Prostate gland (tissue), 2 donors: ENCODE results near the gene SEPTIN6. TPM values are rescaled to one million over a fixed set of nuclear protein-coding genes. Genes with fewer than 3 reads are reported as not detected.

Source experiments
- DNase-seq: peaks from one replicate; pipeline ENCODE4 v3.0.0-alpha.2; 2019; ENCODE audit warnings: low spot score
- H3K27ac ChIP-seq, 2 donors: fragments of 200-600 bp; sonication (generic); 2 replicates each; pipeline ENCODE4 v1.5.1; 2017 to 2019
- H3K27me3 ChIP-seq: fragments of 200-600 bp; sonication (generic); replicated peaks from 2 replicates; pipeline ENCODE4 v1.5.1; 2019; ENCODE audit not compliant: insufficient read depth
- H3K36me3 ChIP-seq, 2 donors: fragments of 200-600 bp; sonication (generic); 1 replicate in 1 of 2; 2 replicates in 1 of 2; pipeline versions ENCODE4 v1.5.1 to v1.8.1; 2017 to 2019
- H3K4me1 ChIP-seq: fragments of 200-600 bp; sonication (generic); replicated peaks from 2 replicates; pipeline ENCODE4 v1.5.1; 2019
- H3K4me3 ChIP-seq, 2 donors: fragments of 200-600 bp; sonication (generic); 2 replicates each; pipeline ENCODE4 v1.5.1; 2017 to 2019
- H3K9me3 ChIP-seq: fragments of 200-600 bp; sonication (generic); 2 replicates; pipeline ENCODE4 v1.5.1; 2017
- POLR2A ChIP-seq: fragments of 450-650 bp; IDR thresholded peaks from one replicate; pipeline ENCODE4 v1.6.1; 2016; ENCODE audit warnings: antibody characterized with exemption, mild to moderate bottlenecking
- POLR2AphosphoS5 ChIP-seq: sonication (generic); formaldehyde crosslinking; IDR thresholded peaks from one replicate; pipeline ENCODE4 v1.6.1; 2017; ENCODE audit warnings: antibody characterized with exemption
- WGBS: methylation state at CpG from one replicate; pipeline ENCODE4 v1.1.5; 2018; 5-methylcytosine and 5-hydroxymethylcytosine counted together
- intact Hi-C: fragments of 100-400 bp; cut with DNase I; formaldehyde crosslinking; loops from one replicate; pipeline ENCODE4 v1.14.2; 2022
- total RNA-seq, 2 donors: library from RNA; depleted of rRNA; stranded (reverse); fragments of >200 nt; gene quantifications; one replicate each; pipeline ENCODE4 v1.1.0, GENCODE V29; 2016
- TF ChIP-seq, protein P1 (sequence below), 4 experiments: fragments of 200-600 bp in 2 of 4; fragments of 450-650 bp in 2 of 4; sonication (generic) in 2 of 4; IDR thresholded peaks; 1 replicate in 3 of 4; 2 replicates in 1 of 4; pipeline ENCODE4 v1.5.1; 2016 to 2019; ENCODE audit warnings: antibody characterized with exemption in 4 of 4, mild to moderate bottlenecking in 2 of 4, moderate library complexity in 2 of 4

The SEPTIN6 gene
- total RNA-seq, 2 donors from 2014 or later: 20.5 to 175 TPM

DNA sequence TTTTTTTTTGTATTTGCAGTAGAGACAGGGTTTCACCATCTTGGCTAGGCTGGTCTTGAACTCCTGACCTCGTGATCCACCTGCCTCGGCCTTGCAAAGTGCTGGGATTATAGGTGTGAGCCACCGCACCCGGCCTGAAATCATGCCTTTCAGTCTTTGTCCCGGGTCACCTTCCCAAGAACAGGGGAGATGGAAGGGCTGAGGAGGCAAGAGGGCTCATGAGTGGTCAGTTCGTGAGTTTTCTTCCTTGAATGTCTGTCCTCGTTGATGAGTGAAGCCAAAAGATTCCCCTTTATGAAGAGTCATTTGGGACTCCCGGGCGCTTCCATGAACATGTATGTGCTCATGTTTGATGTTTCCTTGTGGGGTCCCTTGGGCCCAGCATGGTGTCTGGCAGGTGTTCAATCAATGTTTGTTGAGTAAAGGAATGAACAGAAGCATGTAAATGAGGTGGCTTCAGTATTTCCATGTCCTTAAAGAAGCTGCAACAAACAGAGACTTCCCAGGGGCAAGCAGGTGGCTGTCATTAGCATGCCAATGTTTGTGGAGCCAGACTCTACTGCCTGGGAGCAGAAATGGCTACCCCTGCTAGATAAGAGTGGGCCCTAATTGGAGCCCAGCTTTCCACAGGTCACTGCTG lies 3.4 kb upstream of the SEPTIN6 start:
- WGBS: 70% methylated on average over 8 of the region's 9 CpGs
- intact Hi-C loops: no loop called here
- Histone ChIP-seq H3K4me1 (no peaks in the 10 kb centered on the region), H3K4me3 (no peak overlapping the region), H3K9me3 (no peaks in the 10 kb centered on the region), H3K27me3 (no peaks in the 10 kb centered on the region), H3K36me3 (no peaks in the 10 kb centered on the region), H3K27ac (no peak overlapping the region)
- TF ChIP-seq POLR2AphosphoS5 (no peak), POLR2A (no peak)
- TF ChIP-seq, protein P1, sequence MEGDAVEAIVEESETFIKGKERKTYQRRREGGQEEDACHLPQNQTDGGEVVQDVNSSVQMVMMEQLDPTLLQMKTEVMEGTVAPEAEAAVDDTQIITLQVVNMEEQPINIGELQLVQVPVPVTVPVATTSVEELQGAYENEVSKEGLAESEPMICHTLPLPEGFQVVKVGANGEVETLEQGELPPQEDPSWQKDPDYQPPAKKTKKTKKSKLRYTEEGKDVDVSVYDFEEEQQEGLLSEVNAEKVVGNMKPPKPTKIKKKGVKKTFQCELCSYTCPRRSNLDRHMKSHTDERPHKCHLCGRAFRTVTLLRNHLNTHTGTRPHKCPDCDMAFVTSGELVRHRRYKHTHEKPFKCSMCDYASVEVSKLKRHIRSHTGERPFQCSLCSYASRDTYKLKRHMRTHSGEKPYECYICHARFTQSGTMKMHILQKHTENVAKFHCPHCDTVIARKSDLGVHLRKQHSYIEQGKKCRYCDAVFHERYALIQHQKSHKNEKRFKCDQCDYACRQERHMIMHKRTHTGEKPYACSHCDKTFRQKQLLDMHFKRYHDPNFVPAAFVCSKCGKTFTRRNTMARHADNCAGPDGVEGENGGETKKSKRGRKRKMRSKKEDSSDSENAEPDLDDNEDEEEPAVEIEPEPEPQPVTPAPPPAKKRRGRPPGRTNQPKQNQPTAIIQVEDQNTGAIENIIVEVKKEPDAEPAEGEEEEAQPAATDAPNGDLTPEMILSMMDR (IDR thresholded peaks at IDR 0.05): no peak
- no peak for DNase-seq

DNA sequence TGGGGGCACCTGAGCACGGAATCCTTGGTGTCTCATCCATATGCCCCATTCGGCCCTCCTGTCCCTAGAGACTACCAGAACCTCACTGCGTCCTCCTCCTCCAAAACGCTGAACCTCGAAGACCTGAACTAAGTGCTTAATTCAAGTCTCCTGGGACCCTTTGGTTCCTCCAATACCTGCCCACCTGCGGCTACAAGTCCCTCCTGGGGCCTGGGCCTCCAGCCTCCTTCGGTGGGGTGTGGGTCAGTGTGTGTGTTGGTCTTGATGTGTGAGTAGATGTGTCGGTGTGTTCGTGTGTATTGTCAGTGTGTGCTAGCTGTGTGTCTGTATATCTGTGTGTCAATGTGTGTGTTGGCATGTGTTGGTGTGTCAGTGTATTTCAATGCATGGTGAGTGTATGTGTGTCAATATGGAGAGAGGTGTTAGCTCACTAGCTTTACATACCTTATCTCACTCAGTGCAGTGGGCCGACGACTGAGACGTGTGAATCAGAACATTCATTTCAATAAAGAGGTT lies 2.6 kb upstream of the SEPTIN6 start:
- no peak overlapping the region for H3K27ac ChIP-seq
- 83% methylated on average over 10 of the region's 12 CpGs for WGBS
- no peak for TF ChIP-seq POLR2AphosphoS5
- TF ChIP-seq, protein P1 (IDR thresholded peaks at IDR 0.05): no peak
- TF ChIP-seq POLR2A: no peak
- H3K27me3 ChIP-seq: no peaks in the 10 kb centered on the region
- no peak overlapping the region for H3K4me3 ChIP-seq
- intact Hi-C loops: no loop called here
- no peaks in the 10 kb centered on the region for H3K9me3 ChIP-seq
- H3K4me1 ChIP-seq: no peaks in the 10 kb centered on the region
- no peak for DNase-seq
- no peaks in the 10 kb centered on the region for H3K36me3 ChIP-seq

DNA sequence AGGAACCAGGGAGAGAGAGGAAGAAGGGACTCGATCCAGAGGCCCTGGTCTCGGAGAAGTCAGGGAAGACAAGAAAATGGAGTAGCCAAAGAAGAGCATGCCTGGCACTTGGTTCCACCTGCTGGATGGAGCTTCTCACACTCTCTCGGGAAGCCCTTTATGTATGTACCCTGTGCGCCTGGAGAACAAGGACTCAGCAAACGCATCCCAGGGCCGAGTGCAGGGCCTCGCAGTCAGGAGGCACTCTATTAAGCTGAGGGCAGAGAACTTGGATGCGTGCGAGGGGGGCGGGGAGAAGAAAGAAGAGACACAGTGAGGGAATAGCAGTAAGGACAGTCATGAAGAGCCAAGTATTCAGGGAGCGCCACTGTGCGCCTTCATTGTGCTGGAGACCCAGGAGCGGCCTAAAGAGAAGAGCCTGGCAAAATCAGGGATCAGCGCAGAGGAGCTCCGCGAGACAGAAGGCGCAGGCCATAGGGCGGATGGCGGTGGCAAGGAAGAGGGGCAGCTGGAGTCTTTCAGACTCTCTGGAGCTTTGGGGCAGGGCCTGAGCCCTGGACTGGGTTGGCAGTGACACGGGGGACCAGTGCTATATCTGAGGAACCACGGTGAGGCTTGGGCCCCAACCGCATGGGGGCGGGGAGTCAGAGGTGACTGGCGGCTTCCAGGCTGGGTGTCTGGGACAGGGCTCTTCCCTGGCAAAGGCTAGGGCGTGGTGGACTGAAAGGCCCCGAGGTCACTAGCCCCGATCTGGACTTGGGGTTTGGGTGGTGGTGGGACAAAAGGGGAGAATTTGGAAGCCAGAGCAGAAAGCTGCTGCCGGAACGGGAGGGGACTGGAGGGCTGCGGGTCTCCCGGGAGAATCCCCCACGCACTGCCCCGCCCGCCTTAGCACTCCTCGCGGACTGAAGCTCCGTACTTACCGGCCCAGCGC lies 1.9 kb upstream of the SEPTIN6 start:
- TF ChIP-seq, protein P1 (IDR thresholded peaks at IDR 0.05): no peak
- TF ChIP-seq POLR2AphosphoS5: no peak
- no peak for TF ChIP-seq POLR2A
- H3K27me3 ChIP-seq: no peaks in the 10 kb centered on the region
- WGBS: 86% methylated on average over 29 of the region's 39 CpGs
- no peak for DNase-seq
- no peaks in the 10 kb centered on the region for H3K36me3 ChIP-seq
- no peaks in the 10 kb centered on the region for H3K9me3 ChIP-seq
- no peak overlapping the region for H3K4me3 ChIP-seq
- intact Hi-C loops: no loop called here
- H3K27ac ChIP-seq: no peak overlapping the region
- no peaks in the 10 kb centered on the region for H3K4me1 ChIP-seq

DNA sequence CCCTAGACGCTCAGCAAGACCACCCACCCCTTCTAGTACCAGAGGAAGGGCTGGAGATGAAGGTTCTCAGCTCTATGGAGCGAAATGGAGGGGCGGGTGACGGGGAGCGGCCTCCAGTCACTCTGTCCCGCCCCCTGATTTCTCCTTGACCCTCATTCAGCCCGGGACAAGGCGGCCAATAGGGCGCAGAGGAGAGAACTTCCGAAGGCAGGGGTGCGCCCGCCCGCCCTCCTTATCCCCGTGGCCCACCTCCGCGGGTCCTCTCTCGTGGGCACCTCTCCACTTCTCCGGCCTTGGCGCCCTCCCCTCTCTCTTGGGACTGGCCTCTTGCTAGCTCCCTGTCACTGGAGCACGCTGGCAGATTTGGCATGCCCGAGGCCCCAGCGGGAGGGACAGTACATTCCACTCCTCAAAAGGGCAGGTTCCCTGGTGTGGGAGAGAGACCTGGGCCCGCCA lies 1.1 kb upstream of the SEPTIN6 start:
- intact Hi-C loops: no loop called here

More for the DNA sequence above, 1.1 kb upstream of the SEPTIN6 start:
- TF ChIP-seq, protein P1 (IDR thresholded peaks at IDR 0.05): no peak
- TF ChIP-seq POLR2AphosphoS5: no peak
- TF ChIP-seq POLR2A: no peak
- no peaks in the 10 kb centered on the region for H3K36me3 ChIP-seq
- DNase-seq: no peak
- H3K4me3 ChIP-seq: no peak overlapping the region
- no peak overlapping the region for H3K27ac ChIP-seq
- H3K9me3 ChIP-seq: no peaks in the 10 kb centered on the region
- no peaks in the 10 kb centered on the region for H3K4me1 ChIP-seq
- WGBS: 61% methylated on average over 11 of the region's 23 CpGs
- no peaks in the 10 kb centered on the region for H3K27me3 ChIP-seq
